SW480 (cell line): Measurements from ENCODE around the gene ADAMTSL2.

Source experiments
- DNase-seq: peaks from one replicate; pipeline ENCODE4 v3.0.0-alpha.2; 2016; ENCODE audit warnings: low spot score

The ADAMTSL2 gene

DNA sequence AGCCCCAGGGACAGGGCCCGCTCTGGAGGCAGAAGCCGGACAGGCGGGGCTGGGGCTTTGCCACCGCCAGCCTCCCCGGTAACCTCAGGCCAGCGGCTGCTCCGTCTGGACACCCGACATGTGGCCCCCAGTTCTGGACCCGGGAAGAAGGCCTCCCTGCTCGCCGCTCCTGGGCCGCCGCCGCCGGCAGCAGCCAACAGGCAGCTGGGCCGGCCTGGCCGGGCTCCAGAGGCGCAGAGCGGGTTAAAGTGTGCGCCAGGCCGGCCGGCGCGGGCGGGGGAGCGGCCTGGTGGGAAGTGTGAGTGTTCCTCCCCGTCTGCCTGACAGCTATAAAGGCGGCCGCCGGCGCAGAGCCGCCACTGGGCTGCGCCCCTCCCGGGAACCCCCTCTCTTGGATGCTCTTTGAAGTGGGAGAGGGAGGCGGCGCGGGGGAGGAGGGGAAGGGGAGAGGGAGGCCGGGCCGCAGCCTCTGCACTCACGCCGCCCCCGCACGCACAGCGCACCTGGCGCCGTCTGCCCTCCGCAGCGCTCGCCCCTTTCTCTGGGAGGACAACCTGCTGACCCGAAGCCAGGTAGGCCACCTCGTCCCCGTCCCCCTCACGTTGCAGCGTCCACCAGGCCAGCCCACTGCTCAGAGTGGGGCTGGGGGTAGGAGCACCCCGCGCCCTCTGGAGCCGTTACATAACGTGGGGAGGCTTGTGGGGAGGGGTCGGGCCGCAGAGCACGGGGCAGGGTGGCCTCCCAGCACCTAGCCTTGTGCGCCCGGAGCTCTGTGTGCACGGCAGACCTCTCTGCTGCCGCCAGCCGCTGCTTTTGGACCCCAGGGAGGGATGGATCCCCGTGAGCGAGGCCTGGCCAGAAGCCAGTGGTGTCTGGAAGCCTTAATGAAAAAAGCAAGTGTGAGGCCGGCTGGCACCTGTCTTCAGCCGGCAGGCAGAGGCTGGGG, at the start of gene ADAMTSL2:
TSS of gene ADAMTSL2 (plus strand) at position 359 of the 946 bp plus-strand sequence. CDS start 2,009 bp downstream, outside the sequence.
- peak; percentile 89 for DNase-seq

DNA sequence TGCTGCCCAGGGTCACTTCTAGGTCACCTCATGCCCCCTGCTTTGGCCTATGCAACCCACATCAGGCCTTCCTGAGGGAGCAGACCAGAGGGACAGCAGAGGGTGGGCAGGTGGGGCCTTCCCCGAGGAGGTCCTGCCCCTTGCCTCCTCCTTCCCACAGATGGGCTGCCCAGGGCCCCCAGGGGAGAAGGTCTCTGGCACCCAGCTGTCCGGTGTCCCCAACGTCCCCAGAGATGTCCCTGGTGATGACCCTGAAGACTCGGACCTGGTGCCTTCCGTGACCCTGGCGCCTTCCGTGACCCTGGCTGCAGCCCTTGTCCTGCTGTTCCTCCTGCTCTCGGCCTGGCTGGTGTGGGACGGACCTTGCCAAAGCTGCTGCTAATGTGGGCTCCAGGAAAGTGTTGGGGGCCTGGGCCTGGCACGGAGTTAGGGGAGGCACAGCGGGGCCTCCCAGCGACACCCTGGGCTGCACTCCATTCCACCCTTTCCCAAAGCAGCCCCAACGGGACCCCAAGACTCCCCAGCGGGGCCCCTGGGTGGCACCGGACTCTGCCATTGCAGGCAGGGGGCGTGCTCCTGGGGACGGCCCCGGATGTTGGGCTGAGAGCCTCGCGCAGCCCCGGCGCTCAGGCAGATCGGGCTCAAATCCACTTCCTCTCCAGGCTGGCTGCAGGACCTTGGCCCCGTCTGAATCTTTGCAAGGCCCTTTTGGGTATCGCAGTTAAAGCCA, 48.8 kb upstream of the ADAMTSL2 start:
- no peak for DNase-seq

DNA sequence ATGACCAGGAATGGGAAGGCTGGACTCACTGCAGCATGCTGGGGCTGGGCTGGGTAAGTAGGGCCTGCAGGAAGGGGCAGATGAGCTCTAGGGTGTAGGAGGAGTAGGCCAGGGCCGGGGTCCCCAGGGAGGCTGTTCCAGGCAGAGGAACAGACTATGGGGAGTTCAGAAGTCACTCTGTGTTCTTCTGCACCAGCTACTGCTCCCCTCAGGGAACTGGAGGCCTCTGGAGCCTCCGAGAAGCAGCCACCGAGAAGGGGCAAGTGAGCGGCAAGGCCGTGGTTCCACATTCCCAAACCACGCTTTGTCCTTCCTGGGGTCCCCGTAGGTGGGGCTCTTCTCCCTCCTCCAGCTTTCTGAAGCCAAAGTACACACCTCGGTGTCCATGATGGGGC, 47.2 kb upstream of the ADAMTSL2 start:
- DNase-seq, result no peak

- DNase-seq, result no peak
Observed at GRCh38 chr9:133488686-133489252, 45.7 kb upstream of the ADAMTSL2 start.

GRCh38 chr9:133489253-133490190, 45.0 kb upstream of the ADAMTSL2 start:
- peak; percentile 37 for DNase-seq

DNA sequence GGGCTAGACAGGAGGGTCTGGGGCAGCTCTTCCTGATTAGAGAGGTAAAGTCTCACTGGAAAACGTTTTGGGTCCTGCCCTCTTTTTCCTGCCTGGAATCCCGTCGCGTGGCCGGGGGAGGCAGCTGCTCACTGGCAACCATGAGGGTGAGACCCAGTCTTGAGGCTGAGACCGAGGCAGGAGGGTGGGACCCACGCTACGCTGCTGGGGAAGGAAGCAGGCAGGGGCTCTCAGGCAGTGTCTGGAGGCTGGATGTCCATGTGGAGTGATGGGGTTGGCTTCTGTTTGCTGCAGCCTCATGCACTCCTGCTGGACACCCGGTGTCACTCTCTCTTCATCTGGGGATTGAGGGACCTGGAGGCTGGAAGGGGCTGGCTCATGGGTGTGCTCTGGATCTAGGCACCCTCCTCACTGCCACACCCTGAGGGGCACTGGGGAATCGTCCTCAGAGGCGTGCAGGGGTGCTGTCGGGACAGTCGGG, 44.3 kb upstream of the ADAMTSL2 start:
- no peak for DNase-seq

- no peak for DNase-seq
Observed at GRCh38 chr9:133490865-133491655, 43.4 kb upstream of the ADAMTSL2 start.

DNA sequence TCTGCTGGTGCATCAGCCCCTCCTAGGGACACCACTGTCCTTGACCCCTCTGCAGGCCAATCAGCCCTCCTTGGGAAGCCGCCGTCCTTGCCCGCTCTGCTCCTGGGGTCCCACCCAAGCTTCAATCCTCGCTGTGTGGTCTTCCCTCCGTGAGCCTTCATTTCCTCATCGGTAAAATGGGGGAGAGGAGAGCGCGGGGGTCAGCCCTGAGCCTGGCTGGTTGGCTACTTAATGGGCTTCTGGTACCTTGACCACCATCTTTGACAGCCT, 42.9 kb upstream of the ADAMTSL2 start:
- DNase-seq, result no peak

- no peak for DNase-seq
Observed at GRCh38 chr9:133492061-133493021, 42.2 kb upstream of the ADAMTSL2 start.

GRCh38 chr9:133493428-133493827, 41.1 kb upstream of the ADAMTSL2 start:
- DNase-seq, result no peak

DNA sequence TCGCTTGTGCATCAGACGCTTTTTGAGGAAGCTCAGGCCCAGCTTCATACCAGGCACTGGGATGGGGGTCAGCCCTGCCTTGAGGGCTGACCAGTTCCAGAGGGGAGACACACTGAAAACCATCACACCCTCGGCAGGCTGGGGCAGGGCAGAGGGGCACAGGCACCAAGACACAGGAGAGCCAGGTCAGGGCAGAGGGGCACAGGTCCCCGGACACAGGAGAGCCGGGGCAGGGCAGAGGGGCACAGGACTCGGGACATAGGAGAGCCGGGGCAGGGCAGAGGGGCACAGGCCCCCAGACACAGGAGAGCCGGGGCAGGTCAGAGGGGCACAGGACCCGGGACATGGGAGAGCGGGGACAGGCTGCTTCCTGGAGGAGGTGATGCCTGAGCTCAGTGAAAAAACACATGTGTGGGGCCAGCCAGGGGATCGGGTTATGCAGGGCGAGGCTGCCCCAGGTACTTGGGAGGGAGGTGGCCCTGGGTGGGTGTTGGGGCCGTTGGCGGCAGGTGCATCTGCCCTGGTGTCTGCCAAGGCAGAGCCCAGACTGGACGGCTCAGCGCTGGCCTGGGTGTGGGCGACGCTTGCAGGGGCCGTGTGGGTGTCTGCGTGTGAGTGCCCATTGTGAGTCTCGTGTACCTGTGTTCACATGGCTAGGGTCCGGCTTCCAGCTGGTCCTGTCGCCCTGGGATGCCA, 40.5 kb upstream of the ADAMTSL2 start:
- DNase-seq, result no peak

- no peak for DNase-seq
Observed at GRCh38 chr9:133494636-133495326, 39.7 kb upstream of the ADAMTSL2 start.

DNA sequence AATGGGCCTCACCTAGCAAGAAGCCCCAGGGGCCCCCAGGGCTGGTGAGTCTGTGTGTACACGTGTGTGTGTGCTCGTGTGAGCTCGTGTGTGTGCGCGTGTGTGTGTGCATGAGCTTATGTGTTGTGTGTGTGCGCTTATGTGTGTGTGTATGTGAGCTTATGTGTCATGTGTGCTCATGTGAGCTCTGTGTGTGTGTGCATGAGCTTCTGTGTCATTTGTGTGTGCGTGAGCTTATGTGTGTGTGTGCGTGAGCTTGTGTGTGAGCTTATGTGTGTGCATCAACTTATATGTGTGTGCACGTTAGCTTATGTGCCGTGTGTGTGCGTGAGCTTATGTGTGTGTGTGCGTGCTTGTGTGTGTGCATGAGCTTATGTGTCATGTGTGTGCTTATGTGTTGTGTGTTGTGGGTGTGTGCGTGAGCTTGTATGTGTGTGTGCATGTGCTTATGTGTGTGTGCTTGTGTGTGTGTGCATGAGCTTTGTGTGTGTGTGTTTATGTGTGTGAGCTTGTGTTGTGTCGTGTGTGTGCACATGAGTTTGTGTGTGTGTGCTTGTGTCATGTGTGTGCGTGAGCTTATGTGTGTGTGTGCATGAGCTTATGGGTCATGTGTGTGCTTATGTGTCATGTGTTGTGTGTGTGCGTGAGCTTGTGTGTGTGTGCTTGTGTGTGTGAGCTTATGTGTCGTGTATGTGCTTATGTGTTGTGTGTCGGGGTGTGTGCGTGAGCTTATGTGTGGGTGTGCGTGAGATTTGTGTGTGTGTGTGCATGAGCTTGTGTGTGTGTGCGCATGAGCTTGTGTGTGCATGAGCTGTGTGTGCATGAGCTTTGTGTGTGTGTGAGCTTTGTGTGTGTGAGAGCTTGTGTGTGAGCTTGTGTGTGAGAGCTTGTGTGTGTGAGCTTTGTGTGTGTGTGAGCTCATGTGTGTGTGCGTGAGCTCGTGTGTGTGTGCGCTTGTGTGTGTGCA, 38.9 kb upstream of the ADAMTSL2 start:
- DNase-seq, result no peak

DNA sequence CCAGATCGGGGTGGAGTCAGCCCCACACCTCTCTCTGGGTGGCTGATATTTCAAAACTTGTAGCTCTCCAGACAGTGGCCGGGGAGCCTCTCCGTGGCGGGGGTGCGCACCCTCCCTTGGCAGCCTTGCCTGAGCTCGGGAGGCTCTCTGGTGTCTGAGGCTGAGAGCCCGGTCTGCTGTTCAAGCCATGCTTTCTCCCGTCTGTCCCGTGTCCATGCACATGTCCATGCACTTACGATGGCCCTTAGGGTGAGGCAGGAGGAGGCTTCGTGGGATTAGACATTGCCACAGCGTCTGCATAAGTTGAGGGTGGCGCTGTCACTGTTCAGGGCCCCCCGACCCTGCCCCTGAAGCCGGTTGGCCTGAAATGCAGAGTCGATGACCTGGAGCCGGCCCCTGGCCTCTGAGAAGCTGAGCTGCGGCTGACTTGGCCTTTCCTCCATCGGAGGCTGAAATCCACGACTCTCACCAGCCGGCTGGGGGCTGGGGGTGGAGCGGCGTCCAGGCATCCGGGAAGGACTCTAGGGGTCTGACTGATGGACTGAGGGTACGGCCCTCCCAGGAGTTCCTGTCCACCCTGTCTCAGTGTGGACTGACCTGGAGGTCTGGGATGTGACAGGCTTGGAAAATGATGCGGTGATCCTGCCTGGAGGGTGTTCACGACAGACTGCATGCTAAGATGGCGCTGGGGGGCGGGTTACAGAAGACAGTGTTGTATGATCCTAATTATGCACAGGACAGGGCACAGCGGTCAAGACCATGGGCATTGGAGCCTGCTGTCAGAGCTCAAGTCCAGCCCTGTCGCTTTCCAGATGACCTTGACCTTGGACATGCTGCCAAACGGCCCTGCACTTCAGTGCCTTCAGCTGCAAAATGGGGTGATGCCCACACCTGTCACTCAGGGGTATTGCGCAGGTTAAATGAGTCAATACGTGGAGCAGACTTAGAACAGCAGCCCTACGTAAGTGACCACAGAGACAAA, 37.4 kb upstream of the ADAMTSL2 start:
- DNase-seq, result no peak

DNA sequence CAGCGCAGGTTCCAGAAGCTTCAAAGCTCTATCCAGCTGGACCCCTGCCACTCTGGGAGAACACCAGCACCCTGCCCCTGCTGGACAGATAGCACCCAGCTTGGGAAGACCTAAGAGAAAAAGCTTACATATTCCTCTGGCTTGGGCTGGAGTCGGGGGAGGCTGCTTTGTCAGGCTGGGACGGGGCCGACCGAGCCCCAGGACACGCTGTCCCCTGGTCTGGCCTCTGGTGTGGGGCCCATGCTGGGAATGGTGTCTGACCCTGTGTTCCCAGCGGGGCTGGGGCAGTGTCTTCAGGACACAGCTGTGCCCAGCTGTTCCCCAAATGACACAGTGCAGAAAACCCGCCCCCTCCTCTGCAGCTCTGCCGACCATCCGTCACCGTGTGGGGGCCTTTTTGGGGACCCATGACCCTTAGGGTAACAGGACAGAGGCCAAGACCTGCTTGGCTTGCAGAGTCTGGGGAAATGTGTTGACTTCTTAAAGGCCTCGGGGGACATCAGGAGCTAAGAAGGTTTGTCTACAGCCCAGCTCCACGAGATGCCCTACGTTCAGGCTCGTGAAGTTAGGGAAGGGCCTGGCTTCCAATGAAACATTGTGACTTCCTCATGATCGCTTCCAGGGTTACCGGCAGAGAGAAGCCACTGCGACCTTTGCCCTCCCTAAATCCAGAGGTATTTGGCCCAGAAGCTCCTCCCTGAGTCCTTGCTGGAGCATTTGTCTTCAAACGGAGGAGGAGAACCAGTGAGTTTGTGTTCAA, 35.2 kb upstream of the ADAMTSL2 start:
- no peak for DNase-seq
